Kidney (tissue), 14 donors: ENCODE results near the gene MED10. TPM values are rescaled to one million over a fixed set of nuclear protein-coding genes. Genes with fewer than 3 reads are reported as not detected.

Experiments used
- DNase-seq, 5 donors: peaks; one replicate each; pipeline ENCODE4 v3.0.0-alpha.2; 2013 to 2020
- FAIRE-seq: peaks from 2 replicates; lab custom pipeline; 2012; peaks lifted over from hg19 to GRCh38; lab: Jason Lieb, UNC
- H3K27ac ChIP-seq, 2 donors: one replicate each; pipeline ENCODE4 v1.7.0; 2013; ENCODE audit warnings: low read depth in 2 of 2, low read length in 2 of 2, inconsistent platforms in 1 of 2
- H3K27me3 ChIP-seq: one replicate; pipeline ENCODE4 v1.7.1; 2013; ENCODE audit warnings: low read length, inconsistent platforms; ENCODE audit not compliant: control insufficient read depth, insufficient read depth
- H3K36me3 ChIP-seq, 3 donors: one replicate each; pipeline versions ENCODE4 v1.7.0 to v1.7.1; 2013; ENCODE audit warnings: low read length in 3 of 3, control low read depth in 1 of 3, inconsistent platforms in 1 of 3; ENCODE audit not compliant: insufficient read depth in 3 of 3, control insufficient read depth in 2 of 3
- H3K4me1 ChIP-seq, 3 donors: one replicate each; pipeline versions ENCODE4 v1.7.0 to v1.7.1; 2013; ENCODE audit warnings: low read length in 3 of 3, inconsistent platforms in 1 of 3, low read depth in 1 of 3; ENCODE audit not compliant: control insufficient read depth in 2 of 3, insufficient read depth in 2 of 3
- H3K4me3 ChIP-seq, 3 donors: one replicate each; pipeline versions ENCODE4 v1.7.0 to v1.8.1; 2013; ENCODE audit warnings: low read length in 3 of 3, control low read depth in 1 of 3, inconsistent platforms in 1 of 3
- H3K9ac ChIP-seq, 3 donors: one replicate each; pipeline versions ENCODE4 v1.7.0 to v1.7.1; 2013; ENCODE audit warnings: low read length in 3 of 3, control low read depth in 1 of 3, inconsistent platforms in 1 of 3
- H3K9me3 ChIP-seq, 3 donors: one replicate each; pipeline versions ENCODE4 v1.7.0 to v1.7.1; 2013; ENCODE audit warnings: low read length in 3 of 3, control low read depth in 1 of 3, inconsistent platforms in 1 of 3; ENCODE audit not compliant: control insufficient read depth in 2 of 3, insufficient read depth in 1 of 3
- intact Hi-C: fragments of 100-400 bp; cut with DNase I; formaldehyde crosslinking; loops from one replicate; pipeline ENCODE4 v1.11.1; 2022
- polyA plus RNA-seq: library from polyadenylated mRNA; stranded (reverse); fragments of 350-450 nt; fragmentation: Illumina TruSeq; extraction: RNeasy Lipid Tissue Mini Kit (QIAGEN cat#74804); gene quantifications from one replicate; pipeline ENCODE4 v1.2.3, GENCODE V29; 2014; ENCODE audit warnings: low read depth, low replicate concordance; ENCODE audit not compliant: insufficient read depth
- total RNA-seq: library from RNA; stranded (reverse); fragmentation: NEBNext Ultra II Directional; extraction: Animal tissue kit (Norgen Biotek cat#: 25700); gene quantifications from one replicate; pipeline ENCODE4 v1.2.1, GENCODE V29; 2021
- TF ChIP-seq, protein P1 (sequence below): IDR thresholded peaks from 3 replicates; pipeline ENCODE4 v1.5.1; 2012; ENCODE audit warnings: mild to moderate bottlenecking, moderate library complexity, borderline replicate concordance; ENCODE audit not compliant: insufficient read depth; ENCODE audit errors: extremely low read depth
- donor health status: control.
- donor health status: control.
- donor health status: control.
- donor health status: control.
- donor health status: control.
- donor health status: DM: yes; HTN: yes; CAD: no.
- donor health status: Normal renal cell carcinoma (clear cell type).

MED10 gene
- total and polyA plus RNA-seq, 2 donors from 2014 or later = 25.9 to 32.3 TPM

GRCh38 chr5:6361101-6361500 lies 17.2 kb downstream of the MED10 start:
- TF ChIP-seq, protein P1, sequence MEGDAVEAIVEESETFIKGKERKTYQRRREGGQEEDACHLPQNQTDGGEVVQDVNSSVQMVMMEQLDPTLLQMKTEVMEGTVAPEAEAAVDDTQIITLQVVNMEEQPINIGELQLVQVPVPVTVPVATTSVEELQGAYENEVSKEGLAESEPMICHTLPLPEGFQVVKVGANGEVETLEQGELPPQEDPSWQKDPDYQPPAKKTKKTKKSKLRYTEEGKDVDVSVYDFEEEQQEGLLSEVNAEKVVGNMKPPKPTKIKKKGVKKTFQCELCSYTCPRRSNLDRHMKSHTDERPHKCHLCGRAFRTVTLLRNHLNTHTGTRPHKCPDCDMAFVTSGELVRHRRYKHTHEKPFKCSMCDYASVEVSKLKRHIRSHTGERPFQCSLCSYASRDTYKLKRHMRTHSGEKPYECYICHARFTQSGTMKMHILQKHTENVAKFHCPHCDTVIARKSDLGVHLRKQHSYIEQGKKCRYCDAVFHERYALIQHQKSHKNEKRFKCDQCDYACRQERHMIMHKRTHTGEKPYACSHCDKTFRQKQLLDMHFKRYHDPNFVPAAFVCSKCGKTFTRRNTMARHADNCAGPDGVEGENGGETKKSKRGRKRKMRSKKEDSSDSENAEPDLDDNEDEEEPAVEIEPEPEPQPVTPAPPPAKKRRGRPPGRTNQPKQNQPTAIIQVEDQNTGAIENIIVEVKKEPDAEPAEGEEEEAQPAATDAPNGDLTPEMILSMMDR = no peak
- intact Hi-C loops = no loop called here
- H3K9ac ChIP-seq = no peak overlapping the region
- peaks cover 0 to 4% (median 2%) of the 10 kb centered on the region in 3 donors for H3K36me3 ChIP-seq
- no peak overlapping the region for H3K4me3 ChIP-seq
- H3K4me1 ChIP-seq = no peaks in the 10 kb centered on the region
- no peak overlapping the region for H3K27ac ChIP-seq
- H3K9me3 ChIP-seq = no peaks in the 10 kb centered on the region
- no peaks in the 10 kb centered on the region for H3K27me3 ChIP-seq
- DNase-seq (no peak), FAIRE-seq (no peak)

DNA sequence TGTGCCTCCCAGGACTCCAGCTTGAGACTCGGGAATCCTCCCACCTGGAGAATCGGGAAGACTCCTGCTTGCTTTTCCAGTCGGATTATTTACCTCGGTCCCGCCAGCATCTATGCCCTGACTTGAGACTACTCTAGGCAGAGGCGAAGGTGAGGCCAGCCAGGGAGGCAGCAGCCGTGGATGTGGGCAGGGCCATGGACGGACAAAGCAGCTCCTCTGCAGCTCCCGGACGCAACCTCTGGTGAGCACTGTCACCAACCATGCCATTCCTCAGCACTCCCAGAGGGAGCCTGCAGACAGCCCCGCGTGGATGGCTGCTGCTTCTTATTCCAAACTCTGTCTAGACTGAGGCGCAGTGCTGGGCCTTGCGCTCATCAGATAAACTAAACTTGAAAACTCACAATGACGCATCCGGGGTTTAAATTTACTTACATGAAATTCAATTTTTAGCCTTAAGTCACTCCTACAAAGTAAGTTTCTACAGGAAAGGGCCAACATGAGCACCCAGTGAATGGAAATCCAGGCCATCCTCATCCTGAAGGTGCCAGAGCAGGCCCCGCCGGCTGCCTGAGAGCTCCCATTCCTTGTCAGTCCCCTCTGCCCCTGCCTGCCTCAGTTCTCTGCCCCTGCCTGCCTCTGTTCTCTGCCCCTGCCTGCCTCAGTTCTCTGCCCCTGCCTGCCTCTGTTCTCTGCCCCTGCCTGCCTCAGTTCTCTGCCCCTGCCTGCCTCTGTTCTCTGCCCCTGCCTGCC lies 17.8 kb downstream of the MED10 start:
- Histone ChIP-seq H3K27ac (no peak overlapping the region), H3K9me3 (no peaks in the 10 kb centered on the region), H3K36me3 (peaks cover 0 to 4% (median 2%) of the 10 kb centered on the region in 3 donors), H3K4me3 (no peak overlapping the region), H3K27me3 (no peaks in the 10 kb centered on the region), H3K9ac (no peak overlapping the region), H3K4me1 (no peaks in the 10 kb centered on the region)
- TF ChIP-seq, protein P1 = no peak
- FAIRE-seq (no peak), DNase-seq (no peak)
- intact Hi-C loops = no loop called here

- intact Hi-C loops = no loop called here
- FAIRE-seq = no peak
- Histone ChIP-seq H3K4me3 (no peak overlapping the region), H3K9me3 (no peaks in the 10 kb centered on the region), H3K4me1 (no peaks in the 10 kb centered on the region), H3K27me3 (no peaks in the 10 kb centered on the region), H3K27ac (no peak overlapping the region), H3K9ac (no peak overlapping the region), H3K36me3 (peaks cover 0 to 4% (median 2%) of the 10 kb centered on the region in 3 donors)
- TF ChIP-seq, protein P1 = no peak
- no peak for DNase-seq
These were observed 18.6 kb downstream of the MED10 start for GRCh38 chr5:6359555-6360322.
